OCI-LY3 (cell line): ENCODE measurements around the gene CST3.
"Not testable (repeated sequence)": the region's sequence is repeated elsewhere in the genome, so short reads cannot be mapped to it uniquely, and the experiment has no call there.

Source experiments
- H2AFZ ChIP-seq: fragments of 200-600, 300-600 bp; shearing (Covaris generic); 2 replicates; pipeline ENCODE4 v1.6.0; 2014; ENCODE audit warnings: antibody characterized with exemption, low read depth, low read length
- H3K27ac ChIP-seq: fragments of 200-600, 300-600 bp; sonication (generic); 2 replicates; pipeline ENCODE4 v1.5.1; 2014; ENCODE audit warnings: mild to moderate bottlenecking, low read length, moderate library complexity, mixed read lengths
- H3K27me3 ChIP-seq: fragments of 200-600, 300-600 bp; sonication (generic); 2 replicates; pipeline ENCODE4 v1.6.1; 2014; ENCODE audit warnings: low read depth, low read length, mixed read lengths
- H3K36me3 ChIP-seq: fragments of 200-600, 300-600 bp; sonication (generic); replicated peaks from 2 replicates; pipeline ENCODE3; 2014; ENCODE audit warnings: low read depth, low read length, mixed read lengths
- H3K4me1 ChIP-seq: fragments of 300-600, 200-600 bp; sonication (generic); 2 replicates; pipeline ENCODE4 v1.6.1; 2014; ENCODE audit warnings: low read length, mixed read lengths
- H3K4me2 ChIP-seq: fragments of 200-600, 300-600 bp; sonication (generic); 2 replicates; pipeline ENCODE4 v1.6.1; 2014; ENCODE audit warnings: low read length, mixed read lengths
- H3K4me3 ChIP-seq: fragments of 300-600, 200-600 bp; sonication (generic); 2 replicates; pipeline ENCODE4 v1.5.1; 2014; ENCODE audit warnings: antibody characterized with exemption, mild to moderate bottlenecking, low read length, moderate library complexity
- H3K79me2 ChIP-seq: fragments of 300-600, 200-600 bp; shearing (Covaris generic); 2 replicates; pipeline ENCODE4 v1.6.1; 2014; ENCODE audit warnings: mild to moderate bottlenecking, low read length, mixed read lengths
- H3K9ac ChIP-seq: fragments of 300-600, 200-600 bp; shearing (Covaris generic); 2 replicates; pipeline ENCODE4 v1.6.0; 2014; ENCODE audit warnings: mild to moderate bottlenecking, low read length, moderate library complexity
- H3K9me3 ChIP-seq: fragments of 200-600, 300-600 bp; shearing (Covaris generic); 2 replicates; pipeline ENCODE4 v1.6.1; 2014; ENCODE audit warnings: low read length, mixed read lengths; ENCODE audit not compliant: insufficient read depth
- H4K20me1 ChIP-seq: fragments of 200-600, 300-600 bp; sonication (generic); 2 replicates; pipeline ENCODE4 v1.6.1; 2016; ENCODE audit warnings: low read length, mixed read lengths; ENCODE audit not compliant: insufficient read depth
- EZH2phosphoT487 ChIP-seq: fragments of 200-600 bp; shearing (Covaris generic); IDR thresholded peaks from 2 replicates; pipeline ENCODE4 v1.6.1; 2018; ENCODE audit warnings: antibody characterized with exemption, mixed run types, low read depth
- TF ChIP-seq, protein P1 (sequence below): fragments of 200-600, 300-600 bp; sonication (generic); IDR thresholded peaks from 2 replicates; pipeline ENCODE4 v1.5.1; 2014; ENCODE audit warnings: antibody characterized with exemption, low read length, low read depth

CST3 gene

GRCh38 chr20:23624324-23624691, 13.4 kb downstream of the CST3 start:
- no peak overlapping the region for H3K27ac ChIP-seq

GRCh38 chr20:23623666-23624323, 14.0 kb downstream of the CST3 start:
- no peak overlapping the region for H3K27ac ChIP-seq
- H3K9me3 ChIP-seq: no peaks in the 10 kb centered on the region
- H3K4me2 ChIP-seq: peak overlapping the region; percentile 14; the same call in 1 of the 2 replicates
- no peak for TF ChIP-seq EZH2phosphoT487
- TF ChIP-seq, protein P1, sequence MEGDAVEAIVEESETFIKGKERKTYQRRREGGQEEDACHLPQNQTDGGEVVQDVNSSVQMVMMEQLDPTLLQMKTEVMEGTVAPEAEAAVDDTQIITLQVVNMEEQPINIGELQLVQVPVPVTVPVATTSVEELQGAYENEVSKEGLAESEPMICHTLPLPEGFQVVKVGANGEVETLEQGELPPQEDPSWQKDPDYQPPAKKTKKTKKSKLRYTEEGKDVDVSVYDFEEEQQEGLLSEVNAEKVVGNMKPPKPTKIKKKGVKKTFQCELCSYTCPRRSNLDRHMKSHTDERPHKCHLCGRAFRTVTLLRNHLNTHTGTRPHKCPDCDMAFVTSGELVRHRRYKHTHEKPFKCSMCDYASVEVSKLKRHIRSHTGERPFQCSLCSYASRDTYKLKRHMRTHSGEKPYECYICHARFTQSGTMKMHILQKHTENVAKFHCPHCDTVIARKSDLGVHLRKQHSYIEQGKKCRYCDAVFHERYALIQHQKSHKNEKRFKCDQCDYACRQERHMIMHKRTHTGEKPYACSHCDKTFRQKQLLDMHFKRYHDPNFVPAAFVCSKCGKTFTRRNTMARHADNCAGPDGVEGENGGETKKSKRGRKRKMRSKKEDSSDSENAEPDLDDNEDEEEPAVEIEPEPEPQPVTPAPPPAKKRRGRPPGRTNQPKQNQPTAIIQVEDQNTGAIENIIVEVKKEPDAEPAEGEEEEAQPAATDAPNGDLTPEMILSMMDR: no peak
- H2AFZ ChIP-seq: no peak overlapping the region
- no peak overlapping the region for H3K4me3 ChIP-seq
- H3K4me1 ChIP-seq: peaks cover 43% of the 10 kb centered on the region
- no peaks in the 10 kb centered on the region for H4K20me1 ChIP-seq
- H3K27me3 ChIP-seq: peaks cover 8% of the 10 kb centered on the region; the same call in 1 of the 2 replicates
- no peaks in the 10 kb centered on the region for H3K79me2 ChIP-seq
- no peaks in the 10 kb centered on the region for H3K36me3 ChIP-seq
- H3K9ac ChIP-seq: no peak overlapping the region

More at GRCh38 chr20:23624324-23624691, 13.4 kb downstream of the CST3 start:
- H3K4me3 ChIP-seq: no peak overlapping the region
- H3K4me1 ChIP-seq: peaks cover 43% of the 10 kb centered on the region
- H4K20me1 ChIP-seq: no peaks in the 10 kb centered on the region
- peak overlapping the region; percentile 14; the same call in 1 of the 2 replicates for H3K4me2 ChIP-seq
- no peak overlapping the region for H2AFZ ChIP-seq
- no peaks in the 10 kb centered on the region for H3K79me2 ChIP-seq
- no peaks in the 10 kb centered on the region for H3K9me3 ChIP-seq
- TF ChIP-seq EZH2phosphoT487: no peak
- TF ChIP-seq, protein P1: no peak
- H3K36me3 ChIP-seq: no peaks in the 10 kb centered on the region
- peaks cover 8% of the 10 kb centered on the region; the same call in 1 of the 2 replicates for H3K27me3 ChIP-seq
- no peak overlapping the region for H3K9ac ChIP-seq

DNA sequence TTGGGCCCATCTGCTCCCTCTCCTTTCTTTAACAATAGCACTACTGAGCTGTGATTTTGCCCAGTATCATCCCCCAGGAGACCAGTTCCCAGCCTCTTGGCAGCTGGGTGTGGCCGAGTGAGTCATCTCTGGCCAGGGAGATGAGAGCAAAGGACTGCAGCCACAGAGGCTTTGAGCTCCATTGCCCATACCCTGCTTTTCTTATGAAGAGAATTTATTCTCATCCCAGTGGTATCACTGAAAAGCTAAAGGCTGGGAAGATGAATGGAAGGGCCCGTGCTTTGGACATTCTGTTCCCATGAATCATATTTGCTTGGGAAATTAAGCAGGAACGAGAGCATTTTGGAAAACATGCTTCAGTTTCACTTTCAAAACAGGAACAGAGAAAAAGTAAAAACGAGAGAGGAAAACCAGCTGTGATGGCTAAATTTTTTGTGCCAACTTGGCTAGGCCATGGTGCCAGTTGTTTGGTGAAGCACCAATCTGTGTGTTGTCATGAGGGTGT, 14.9 kb downstream of the CST3 start:
- Histone ChIP-seq H3K9ac (no peak overlapping the region), H3K4me2 (peak overlapping the region; percentile 79), H3K27ac (peak overlapping the region; percentile 11; the same call in 1 of the 2 replicates)

GRCh38 chr20:23622401-23622800, 15.4 kb downstream of the CST3 start:
- H3K4me2 ChIP-seq: peak overlapping the region; percentile 79

More for the DNA sequence above, 14.9 kb downstream of the CST3 start:
- H4K20me1 ChIP-seq: no peaks in the 10 kb centered on the region
- H3K36me3 ChIP-seq: no peaks in the 10 kb centered on the region
- peaks cover 43% of the 10 kb centered on the region for H3K4me1 ChIP-seq
- H3K79me2 ChIP-seq: no peaks in the 10 kb centered on the region
- 0 out of 2 replicates have a peak overlapping the region, but pooled peaks have one; percentile 13 for H2AFZ ChIP-seq
- peak overlapping the region; percentile 55 for H3K4me3 ChIP-seq
- no peaks in the 10 kb centered on the region for H3K9me3 ChIP-seq
- peaks cover 8% of the 10 kb centered on the region; the same call in 1 of the 2 replicates for H3K27me3 ChIP-seq
- TF ChIP-seq, protein P1: no peak
- TF ChIP-seq EZH2phosphoT487: no peak

DNA sequence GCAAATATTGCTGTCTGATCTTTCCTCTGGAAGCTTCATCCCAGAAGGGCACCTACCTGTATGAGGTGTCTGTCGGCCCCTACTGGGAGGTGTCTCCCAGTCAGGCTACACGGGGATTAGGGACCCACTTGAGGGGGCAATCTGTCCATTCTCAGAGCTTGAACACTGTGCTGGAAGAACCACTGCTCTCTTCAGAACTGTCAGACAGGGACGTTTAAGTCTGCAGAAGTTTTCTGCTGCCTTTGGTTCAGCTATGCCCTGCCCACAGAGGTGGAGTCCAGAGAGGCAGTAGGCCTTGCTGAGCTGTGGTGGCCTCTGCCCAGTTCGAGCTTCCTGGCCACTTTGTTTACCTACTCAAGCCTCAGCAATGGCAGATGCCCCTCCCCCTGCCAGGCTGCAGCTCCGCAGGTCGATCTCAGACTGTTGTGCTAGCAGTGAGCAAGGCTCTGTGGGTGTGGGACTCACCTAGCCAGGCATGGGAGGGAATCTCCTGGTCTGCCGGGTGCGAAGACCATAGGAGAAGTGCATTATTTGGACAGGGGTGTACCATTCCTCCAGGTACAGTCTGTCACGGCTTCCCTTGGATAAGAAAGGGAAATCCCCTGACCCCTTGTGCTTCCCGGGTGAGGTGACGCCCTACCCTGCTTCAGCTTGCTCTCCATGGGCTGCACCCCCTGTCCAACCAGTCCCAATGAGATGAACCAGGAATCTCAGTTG, 16.9 kb downstream of the CST3 start:
- not testable (repeated sequence) for H3K79me2 ChIP-seq, H4K20me1 ChIP-seq, H3K9me3 ChIP-seq, H2AFZ ChIP-seq, H3K27ac ChIP-seq, H3K4me3 ChIP-seq, H3K9ac ChIP-seq, H3K4me2 ChIP-seq, H3K36me3 ChIP-seq, H3K27me3 ChIP-seq
- peaks cover 41% of the 10 kb centered on the region for H3K4me1 ChIP-seq

More at GRCh38 chr20:23622401-23622800, 15.4 kb downstream of the CST3 start:
- not testable (repeated sequence) for H3K27me3 ChIP-seq, H3K9ac ChIP-seq, H3K9me3 ChIP-seq, H2AFZ ChIP-seq, H3K36me3 ChIP-seq, H4K20me1 ChIP-seq, H3K79me2 ChIP-seq
- Histone ChIP-seq H3K4me3 (peak overlapping the region; percentile 55), H3K4me1 (peaks cover 43% of the 10 kb centered on the region), H3K27ac (peak overlapping the region; percentile 11; the same call in 1 of the 2 replicates)
